ENCODE measurements around the gene FAIM2. TPM values are rescaled to one million over a fixed set of nuclear protein-coding genes. Genes with fewer than 3 reads are reported as not detected.

FAIM2 gene
- total and polyA plus RNA-seq, 10 of the 15 experiments (the other 5 are each of a cell fraction or from before 2014, with no cell fraction given), result not detected

DNA sequence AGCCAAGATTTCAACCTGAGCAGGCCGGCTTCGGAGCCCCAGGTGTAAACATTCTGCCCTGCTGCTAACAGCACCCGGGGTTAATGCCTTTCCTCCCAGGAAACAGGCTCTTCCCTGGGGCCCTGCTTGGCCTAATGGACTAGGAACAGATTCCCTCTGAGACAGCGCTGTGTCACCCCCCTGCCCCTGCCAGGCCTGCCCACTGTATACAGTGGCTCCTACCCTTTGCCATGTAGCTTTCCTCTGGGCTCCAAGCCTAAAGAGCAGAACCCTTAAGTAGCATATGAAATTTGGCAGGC is 32.5 kb downstream of the FAIM2 start:
- FAIRE-seq (no peak), ATAC-seq (no peak), DNase-seq (ENCODE audit: low read depth, low spot score) (no peak)
- no peak overlapping the region for H3K4me2 ChIP-seq (ENCODE audit: control insufficient read depth, insufficient read depth)
- ChIA-PET SMC1A (ENCODE audit: uncharacterized antibody, unreplicated experiment) (no interaction called here), CTCF (interaction anchor here (0.6 to 2.1 kb wide), 3 partner anchors 74 to 1480 kb away, joined by 3 to 8 read pairs (median 4); no protein-coding TSS in a partner anchor), RAD21 (ENCODE audit: unreplicated experiment) (no interaction called here), POLR2A (no interaction called here)
- H3K4me3 ChIP-seq, result no peak overlapping the region
- no peaks in the 10 kb centered on the region for H3K9me3 ChIP-seq (replicated peaks; ENCODE audit: control insufficient read depth, insufficient read depth, low read length)
- WGBS (ENCODE audit: insufficient coverage, insufficient replicate concordance, low lambda C conversion rate, missing lambda C conversion rate), result 50% methylated on average over 4 of the region's 4 CpGs
- no peaks in the 10 kb centered on the region for H3K79me2 ChIP-seq (ENCODE audit: control insufficient read depth, insufficient read depth, low read length)
- intact Hi-C loops (cut with micrococcal nuclease; ENCODE audit: unreplicated experiment) (no loop called here), in situ Hi-C loops (cut with MboI) (no loop called here)
- H3K36me3 ChIP-seq (ENCODE audit: control insufficient read depth in 2 of 2, insufficient read depth in 2 of 2, low read length in 1 of 2), result no peaks in the 10 kb centered on the region
- TF ChIP-seq NFYA (IDR thresholded peaks at IDR 0.05; ENCODE audit: borderline replicate concordance, low read depth, low read length) (no peak), GABPA (IDR thresholded peaks at IDR 0.05; ENCODE audit: low read depth) (no peak), CHD1 (IDR thresholded peaks at IDR 0.05; ENCODE audit: low read depth, low read length) (no peak), CBX5 (IDR thresholded peaks at IDR 0.05; ENCODE audit: low read depth) (no peak), E4F1 (IDR thresholded peaks at IDR 0.05; ENCODE audit: borderline replicate concordance, partially characterized antibody) (no peak), ASH2L (IDR thresholded peaks at IDR 0.05; ENCODE audit: borderline replicate concordance, low read depth) (no peak), POLR2A (IDR thresholded peaks at IDR 0.05; ENCODE audit: low read depth, low read length) (no peak), SRF (IDR thresholded peaks at IDR 0.05; ENCODE audit: low read depth in 2 of 2, low read length in 2 of 2) (no peak), SMC3 (IDR thresholded peaks at IDR 0.05; ENCODE audit: borderline replicate concordance, low read length) (no peak), POLR2AphosphoS2 (IDR thresholded peaks at IDR 0.05; ENCODE audit: low read depth, low read length) (no peak), RAD51 (IDR thresholded peaks at IDR 0.05) (no peak), CEBPB (IDR thresholded peaks at IDR 0.05; ENCODE audit: borderline replicate concordance in 1 of 2, low read depth in 2 of 2, low read length in 2 of 2) (no peak), CREB1 (IDR thresholded peaks at IDR 0.05; ENCODE audit: low read depth) (no peak), RBBP5 (conservative IDR thresholded peaks at IDR 0.05) (no peak), SREBF2 (IDR thresholded peaks at IDR 0.05; ENCODE audit: low read length) (no peak), NKRF (conservative IDR thresholded peaks at IDR 0.05) (no peak)
- no peak overlapping the region for H3K9ac ChIP-seq (ENCODE audit: control insufficient read depth, insufficient read depth, low read length)
- H3K27ac ChIP-seq (ENCODE audit: control insufficient read depth, insufficient read depth), result no peak overlapping the region
- H3K4me1 ChIP-seq (ENCODE audit: control insufficient read depth, insufficient read depth, low read length), result no peaks in the 10 kb centered on the region
- H4K20me1 ChIP-seq (ENCODE audit: control insufficient read depth, insufficient read depth), result 0 out of 2 replicates have a peak, but pooled peaks cover 2% of the 10 kb centered on the region
- no peaks in the 10 kb centered on the region; a peak in 2 of 4 replicates for H3K27me3 ChIP-seq (replicated peaks in 1 of 2; ENCODE audit: control insufficient read depth in 2 of 2, insufficient read depth in 2 of 2, low read length in 1 of 2)
- no TSS peak for BruUV-seq (replicated peaks)
- no peak overlapping the region for H2AFZ ChIP-seq (ENCODE audit: control insufficient read depth, low read depth, low read length)

All from GM12878 (cell line).